Measurements from ENCODE around the gene MIOX. TPM values are rescaled to one million over a fixed set of nuclear protein-coding genes. Genes with fewer than 3 reads are reported as not detected.
A peak's percentile ranks its signal among the peaks of the same experiment; 100 is the strongest.

Gene MIOX
- total and polyA plus RNA-seq, 2 of the 13 experiments (the other 11 are each of a cell fraction or from before 2014, with no cell fraction given), result 1.5 to 2.9 TPM

GRCh38 chr22:50530580-50530876 lies 43.9 kb downstream of the MIOX start (continued):
- TF ChIP-seq ZNF33B (CRISPR knock-in tag; IDR thresholded peaks at IDR 0.05), result no peak
- TF ChIP-seq AHR (CRISPR knock-in tag; IDR thresholded peaks at IDR 0.05), result no peak
- no peak for TF ChIP-seq ZNF567 (CRISPR knock-in tag; IDR thresholded peaks at IDR 0.05; ENCODE audit: borderline replicate concordance)
- no peak for TF ChIP-seq HMG20A (CRISPR knock-in tag; IDR thresholded peaks at IDR 0.05; ENCODE audit: borderline replicate concordance)
- TF ChIP-seq ZNF326 (CRISPR knock-in tag; IDR thresholded peaks at IDR 0.05; ENCODE audit: borderline replicate concordance), result no peak
- TF ChIP-seq, protein P1, sequence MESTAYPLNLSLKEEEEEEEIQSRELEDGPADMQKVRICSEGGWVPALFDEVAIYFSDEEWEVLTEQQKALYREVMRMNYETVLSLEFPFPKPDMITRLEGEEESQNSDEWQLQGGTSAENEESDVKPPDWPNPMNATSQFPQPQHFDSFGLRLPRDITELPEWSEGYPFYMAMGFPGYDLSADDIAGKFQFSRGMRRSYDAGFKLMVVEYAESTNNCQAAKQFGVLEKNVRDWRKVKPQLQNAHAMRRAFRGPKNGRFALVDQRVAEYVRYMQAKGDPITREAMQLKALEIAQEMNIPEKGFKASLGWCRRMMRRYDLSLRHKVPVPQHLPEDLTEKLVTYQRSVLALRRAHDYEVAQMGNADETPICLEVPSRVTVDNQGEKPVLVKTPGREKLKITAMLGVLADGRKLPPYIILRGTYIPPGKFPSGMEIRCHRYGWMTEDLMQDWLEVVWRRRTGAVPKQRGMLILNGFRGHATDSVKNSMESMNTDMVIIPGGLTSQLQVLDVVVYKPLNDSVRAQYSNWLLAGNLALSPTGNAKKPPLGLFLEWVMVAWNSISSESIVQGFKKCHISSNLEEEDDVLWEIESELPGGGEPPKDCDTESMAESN (CRISPR knock-in tag; conservative IDR thresholded peaks at IDR 0.05), result no peak
- no peak for TF ChIP-seq GABPA (IDR thresholded peaks at IDR 0.05; ENCODE audit: low read depth, low read length)
- no peak for TF ChIP-seq GABPA (CRISPR knock-in tag; IDR thresholded peaks at IDR 0.05; ENCODE audit: low read depth)
- no peak for TF ChIP-seq HIVEP1 (CRISPR knock-in tag; IDR thresholded peaks at IDR 0.05)
- no peak for TF ChIP-seq CHCHD3 (CRISPR knock-in tag; IDR thresholded peaks at IDR 0.05)
- TF ChIP-seq, protein P2, sequence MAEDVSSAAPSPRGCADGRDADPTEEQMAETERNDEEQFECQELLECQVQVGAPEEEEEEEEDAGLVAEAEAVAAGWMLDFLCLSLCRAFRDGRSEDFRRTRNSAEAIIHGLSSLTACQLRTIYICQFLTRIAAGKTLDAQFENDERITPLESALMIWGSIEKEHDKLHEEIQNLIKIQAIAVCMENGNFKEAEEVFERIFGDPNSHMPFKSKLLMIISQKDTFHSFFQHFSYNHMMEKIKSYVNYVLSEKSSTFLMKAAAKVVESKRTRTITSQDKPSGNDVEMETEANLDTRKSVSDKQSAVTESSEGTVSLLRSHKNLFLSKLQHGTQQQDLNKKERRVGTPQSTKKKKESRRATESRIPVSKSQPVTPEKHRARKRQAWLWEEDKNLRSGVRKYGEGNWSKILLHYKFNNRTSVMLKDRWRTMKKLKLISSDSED (CRISPR knock-in tag; IDR thresholded peaks at IDR 0.05), result no peak
- TF ChIP-seq, protein P3, sequence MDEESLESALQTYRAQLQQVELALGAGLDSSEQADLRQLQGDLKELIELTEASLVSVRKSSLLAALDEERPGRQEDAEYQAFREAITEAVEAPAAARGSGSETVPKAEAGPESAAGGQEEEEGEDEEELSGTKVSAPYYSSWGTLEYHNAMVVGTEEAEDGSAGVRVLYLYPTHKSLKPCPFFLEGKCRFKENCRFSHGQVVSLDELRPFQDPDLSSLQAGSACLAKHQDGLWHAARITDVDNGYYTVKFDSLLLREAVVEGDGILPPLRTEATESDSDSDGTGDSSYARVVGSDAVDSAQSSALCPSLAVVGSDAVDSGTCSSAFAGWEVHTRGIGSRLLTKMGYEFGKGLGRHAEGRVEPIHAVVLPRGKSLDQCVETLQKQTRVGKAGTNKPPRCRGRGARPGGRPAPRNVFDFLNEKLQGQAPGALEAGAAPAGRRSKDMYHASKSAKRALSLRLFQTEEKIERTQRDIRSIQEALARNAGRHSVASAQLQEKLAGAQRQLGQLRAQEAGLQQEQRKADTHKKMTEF (CRISPR knock-in tag; IDR thresholded peaks at IDR 0.05), result no peak; the same call in 1 of the 2 replicates
- no peak for TF ChIP-seq TSC22D2 (CRISPR knock-in tag; IDR thresholded peaks at IDR 0.05; ENCODE audit: borderline replicate concordance)
- TF ChIP-seq ARNT2 (CRISPR knock-in tag; IDR thresholded peaks at IDR 0.05; ENCODE audit: low read depth), result peak; percentile 9; the same call in 1 of the 2 replicates
